HepG2 (cell line): ENCODE measurements around the gene C9orf43. TPM values are rescaled to one million over a fixed set of nuclear protein-coding genes. Genes with fewer than 3 reads are reported as not detected.

Source experiments
- KDM6A ChIP-seq: IDR thresholded peaks from 2 replicates; pipeline ENCODE4 v1.6.1; 2016; ENCODE audit warnings: low read depth
- NFYC ChIP-seq: IDR thresholded peaks from 2 replicates; pipeline ENCODE4 v1.6.1; 2016; ENCODE audit warnings: missing genetic modification reagents, missing compliant biosample characterization
- PAF1 ChIP-seq: IDR thresholded peaks from 2 replicates; pipeline ENCODE4 v1.6.1; 2016; ENCODE audit warnings: missing genetic modification reagents, missing compliant biosample characterization
- RFX3 ChIP-seq: IDR thresholded peaks from 2 replicates; pipeline ENCODE4 v1.6.1; 2016; ENCODE audit warnings: missing biosample characterization, missing genetic modification reagents
- THYN1 ChIP-seq: sonication (generic); formaldehyde crosslinking; IDR thresholded peaks from 2 replicates; pipeline ENCODE4 v1.8.1; 2023; ENCODE audit warnings: low read depth, mild to moderate bottlenecking, moderate library complexity, missing genetic modification reagents, borderline replicate concordance
- ZNF3 ChIP-seq: IDR thresholded peaks from 2 replicates; pipeline ENCODE4 v1.7.0; 2017; ENCODE audit warnings: inconsistent platforms
- ZNF660 ChIP-seq: sonication (generic); formaldehyde crosslinking; IDR thresholded peaks from 2 replicates; pipeline ENCODE4 v1.5.1; 2020; ENCODE audit warnings: mild to moderate bottlenecking, low read depth, missing genetic modification reagents, borderline replicate concordance
- ZSCAN21 ChIP-seq: sonication (generic); formaldehyde crosslinking; IDR thresholded peaks from 2 replicates; pipeline ENCODE4 v1.8.0; 2022; ENCODE audit warnings: mild to moderate bottlenecking, missing genetic modification reagents, moderate library complexity, borderline replicate concordance
- polyA plus RNA-seq, 8 experiments: library from polyadenylated mRNA; depleted of rRNA in 3 of 8; stranded (reverse) in 7 of 8; unstranded in 1 of 8; fragments of >200 nt; fragmentation: Illumina TruSeq in 4 of 8; extraction: Trizol in 4 of 8; gene quantifications; 2 replicates each; pipeline versions ENCODE4 v1.2.1 to v1.2.3, GENCODE V29; 2011 to 2016; ENCODE audit warnings: low read depth in 4 of 8, missing spikeins in 1 of 8, mixed read lengths in 1 of 8; ENCODE audit not compliant: insufficient read depth in 1 of 8
- total RNA-seq, 5 experiments: library from RNA; depleted of rRNA; stranded (reverse); fragments of >200 nt; fragmentation: Illumina TruSeq; extraction: Trizol; gene quantifications; 2 replicates each; pipeline ENCODE4 v1.2.3, GENCODE V29; 2016; ENCODE audit warnings: low read depth in 1 of 5
- TF ChIP-seq, protein P1 (sequence below): IDR thresholded peaks from 2 replicates; pipeline ENCODE4 v1.6.1; 2016; ENCODE audit warnings: low read depth, control low read depth
- TF ChIP-seq, protein P2 (sequence below): sonication (generic); formaldehyde crosslinking; IDR thresholded peaks from 2 replicates; pipeline ENCODE4 v1.4.0; 2020; ENCODE audit warnings: low read depth, missing genetic modification reagents
- TF ChIP-seq, protein P3 (sequence below): sonication (generic); formaldehyde crosslinking; IDR thresholded peaks from 2 replicates; pipeline ENCODE4 v1.8.0; 2022; ENCODE audit warnings: mild to moderate bottlenecking, missing genetic modification reagents
- TF ChIP-seq, protein P4 (sequence below): sonication (generic); formaldehyde crosslinking; IDR thresholded peaks from 2 replicates; pipeline ENCODE4 v1.4.0; 2020; ENCODE audit warnings: missing genetic modification reagents
- TF ChIP-seq, protein P5 (sequence below): sonication (generic); formaldehyde crosslinking; IDR thresholded peaks from 2 replicates; pipeline ENCODE4 v1.8.1; 2022; ENCODE audit warnings: low read depth, mild to moderate bottlenecking, missing genetic modification reagents
- TF ChIP-seq, protein P6 (sequence below): sonication (generic); formaldehyde crosslinking; IDR thresholded peaks from 2 replicates; pipeline ENCODE4 v1.4.0; 2020; ENCODE audit warnings: missing genetic modification reagents

C9orf43 gene
- total and polyA plus RNA-seq, 2 of the 13 experiments (the other 11 are each of a cell fraction or from before 2014, with no cell fraction given) = 0.24 to 0.31 TPM

DNA sequence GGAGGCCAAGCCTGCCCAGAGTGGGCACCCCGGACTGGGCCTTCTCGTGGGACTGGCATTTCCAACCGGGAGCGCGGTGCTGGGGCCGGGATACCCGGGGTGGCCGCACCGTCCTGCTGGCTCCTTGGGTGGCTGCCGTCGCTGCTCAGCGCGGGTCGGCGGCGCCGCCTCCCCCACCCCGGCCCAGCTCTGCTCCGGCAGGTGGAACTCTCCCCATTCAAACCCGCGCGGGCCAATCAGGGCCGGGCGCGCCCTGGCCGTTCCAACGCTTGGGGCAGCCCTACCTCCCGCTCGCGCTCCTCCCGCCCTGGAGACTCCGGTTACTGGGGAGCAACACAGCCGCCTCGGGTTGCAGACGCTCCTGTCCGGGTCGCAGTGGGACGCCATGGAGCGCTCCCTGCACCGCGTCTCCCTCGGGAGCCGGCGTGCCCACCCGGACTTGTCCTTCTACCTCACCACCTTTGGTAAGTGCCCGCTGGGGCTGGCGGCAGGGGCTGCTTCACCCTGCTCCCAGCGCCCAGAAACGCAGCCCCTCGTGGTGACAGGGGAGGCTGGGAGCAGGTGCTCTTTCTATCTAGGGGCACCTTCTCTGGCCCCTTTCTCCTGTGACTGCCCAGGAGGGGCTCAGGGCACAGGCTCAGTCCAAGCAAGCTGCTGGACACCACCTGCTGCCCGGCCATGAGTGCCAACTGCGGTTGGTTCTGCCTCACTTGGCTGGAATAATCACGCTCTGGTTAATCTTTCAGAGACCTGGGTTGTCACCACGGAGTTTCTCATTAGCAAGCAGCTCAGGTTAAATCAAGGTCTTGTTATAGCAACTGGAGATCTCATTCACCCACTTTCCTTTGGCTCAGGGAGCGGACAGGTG lies 53.1 kb downstream of the C9orf43 start, which contains the start of gene RGS3 (continued):
- no peak for TF ChIP-seq THYN1 (CRISPR knock-in tag)
- TF ChIP-seq, protein P1, sequence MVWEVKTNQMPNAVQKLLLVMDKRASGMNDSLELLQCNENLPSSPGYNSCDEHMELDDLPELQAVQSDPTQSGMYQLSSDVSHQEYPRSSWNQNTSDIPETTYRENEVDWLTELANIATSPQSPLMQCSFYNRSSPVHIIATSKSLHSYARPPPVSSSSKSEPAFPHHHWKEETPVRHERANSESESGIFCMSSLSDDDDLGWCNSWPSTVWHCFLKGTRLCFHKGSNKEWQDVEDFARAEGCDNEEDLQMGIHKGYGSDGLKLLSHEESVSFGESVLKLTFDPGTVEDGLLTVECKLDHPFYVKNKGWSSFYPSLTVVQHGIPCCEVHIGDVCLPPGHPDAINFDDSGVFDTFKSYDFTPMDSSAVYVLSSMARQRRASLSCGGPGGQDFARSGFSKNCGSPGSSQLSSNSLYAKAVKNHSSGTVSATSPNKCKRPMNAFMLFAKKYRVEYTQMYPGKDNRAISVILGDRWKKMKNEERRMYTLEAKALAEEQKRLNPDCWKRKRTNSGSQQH = no peak
- no peak for TF ChIP-seq PAF1
- TF ChIP-seq RFX3 (CRISPR knock-in tag) = no peak
- peak; percentile 82 for TF ChIP-seq NFYC (CRISPR knock-in tag)
- no peak for TF ChIP-seq ZNF660 (CRISPR knock-in tag)
- TF ChIP-seq, protein P2, sequence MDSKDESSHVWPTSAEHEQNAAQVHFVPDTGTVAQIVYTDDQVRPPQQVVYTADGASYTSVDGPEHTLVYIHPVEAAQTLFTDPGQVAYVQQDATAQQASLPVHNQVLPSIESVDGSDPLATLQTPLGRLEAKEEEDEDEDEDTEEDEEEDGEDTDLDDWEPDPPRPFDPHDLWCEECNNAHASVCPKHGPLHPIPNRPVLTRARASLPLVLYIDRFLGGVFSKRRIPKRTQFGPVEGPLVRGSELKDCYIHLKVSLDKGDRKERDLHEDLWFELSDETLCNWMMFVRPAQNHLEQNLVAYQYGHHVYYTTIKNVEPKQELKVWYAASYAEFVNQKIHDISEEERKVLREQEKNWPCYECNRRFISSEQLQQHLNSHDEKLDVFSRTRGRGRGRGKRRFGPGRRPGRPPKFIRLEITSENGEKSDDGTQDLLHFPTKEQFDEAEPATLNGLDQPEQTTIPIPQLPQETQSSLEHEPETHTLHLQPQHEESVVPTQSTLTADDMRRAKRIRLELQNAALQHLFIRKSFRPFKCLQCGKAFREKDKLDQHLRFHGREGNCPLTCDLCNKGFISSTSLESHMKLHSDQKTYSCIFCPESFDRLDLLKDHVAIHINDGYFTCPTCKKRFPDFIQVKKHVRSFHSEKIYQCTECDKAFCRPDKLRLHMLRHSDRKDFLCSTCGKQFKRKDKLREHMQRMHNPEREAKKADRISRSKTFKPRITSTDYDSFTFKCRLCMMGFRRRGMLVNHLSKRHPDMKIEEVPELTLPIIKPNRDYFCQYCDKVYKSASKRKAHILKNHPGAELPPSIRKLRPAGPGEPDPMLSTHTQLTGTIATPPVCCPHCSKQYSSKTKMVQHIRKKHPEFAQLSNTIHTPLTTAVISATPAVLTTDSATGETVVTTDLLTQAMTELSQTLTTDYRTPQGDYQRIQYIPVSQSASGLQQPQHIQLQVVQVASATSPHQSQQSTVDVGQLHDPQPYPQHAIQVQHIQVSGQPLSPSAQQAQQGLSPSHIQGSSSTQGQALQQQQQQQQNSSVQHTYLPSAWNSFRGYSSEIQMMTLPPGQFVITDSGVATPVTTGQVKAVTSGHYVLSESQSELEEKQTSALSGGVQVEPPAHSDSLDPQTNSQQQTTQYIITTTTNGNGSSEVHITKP (CRISPR knock-in tag) = peak; percentile 39; the same call in 1 of the 2 replicates
- TF ChIP-seq, protein P3, sequence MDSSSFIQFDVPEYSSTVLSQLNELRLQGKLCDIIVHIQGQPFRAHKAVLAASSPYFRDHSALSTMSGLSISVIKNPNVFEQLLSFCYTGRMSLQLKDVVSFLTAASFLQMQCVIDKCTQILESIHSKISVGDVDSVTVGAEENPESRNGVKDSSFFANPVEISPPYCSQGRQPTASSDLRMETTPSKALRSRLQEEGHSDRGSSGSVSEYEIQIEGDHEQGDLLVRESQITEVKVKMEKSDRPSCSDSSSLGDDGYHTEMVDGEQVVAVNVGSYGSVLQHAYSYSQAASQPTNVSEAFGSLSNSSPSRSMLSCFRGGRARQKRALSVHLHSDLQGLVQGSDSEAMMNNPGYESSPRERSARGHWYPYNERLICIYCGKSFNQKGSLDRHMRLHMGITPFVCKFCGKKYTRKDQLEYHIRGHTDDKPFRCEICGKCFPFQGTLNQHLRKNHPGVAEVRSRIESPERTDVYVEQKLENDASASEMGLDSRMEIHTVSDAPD (CRISPR knock-in tag) = no peak
- no peak for TF ChIP-seq ZNF3
- peak; percentile 76; the same call in 1 of the 2 replicates for TF ChIP-seq ZSCAN21 (CRISPR knock-in tag)
- TF ChIP-seq, protein P4, sequence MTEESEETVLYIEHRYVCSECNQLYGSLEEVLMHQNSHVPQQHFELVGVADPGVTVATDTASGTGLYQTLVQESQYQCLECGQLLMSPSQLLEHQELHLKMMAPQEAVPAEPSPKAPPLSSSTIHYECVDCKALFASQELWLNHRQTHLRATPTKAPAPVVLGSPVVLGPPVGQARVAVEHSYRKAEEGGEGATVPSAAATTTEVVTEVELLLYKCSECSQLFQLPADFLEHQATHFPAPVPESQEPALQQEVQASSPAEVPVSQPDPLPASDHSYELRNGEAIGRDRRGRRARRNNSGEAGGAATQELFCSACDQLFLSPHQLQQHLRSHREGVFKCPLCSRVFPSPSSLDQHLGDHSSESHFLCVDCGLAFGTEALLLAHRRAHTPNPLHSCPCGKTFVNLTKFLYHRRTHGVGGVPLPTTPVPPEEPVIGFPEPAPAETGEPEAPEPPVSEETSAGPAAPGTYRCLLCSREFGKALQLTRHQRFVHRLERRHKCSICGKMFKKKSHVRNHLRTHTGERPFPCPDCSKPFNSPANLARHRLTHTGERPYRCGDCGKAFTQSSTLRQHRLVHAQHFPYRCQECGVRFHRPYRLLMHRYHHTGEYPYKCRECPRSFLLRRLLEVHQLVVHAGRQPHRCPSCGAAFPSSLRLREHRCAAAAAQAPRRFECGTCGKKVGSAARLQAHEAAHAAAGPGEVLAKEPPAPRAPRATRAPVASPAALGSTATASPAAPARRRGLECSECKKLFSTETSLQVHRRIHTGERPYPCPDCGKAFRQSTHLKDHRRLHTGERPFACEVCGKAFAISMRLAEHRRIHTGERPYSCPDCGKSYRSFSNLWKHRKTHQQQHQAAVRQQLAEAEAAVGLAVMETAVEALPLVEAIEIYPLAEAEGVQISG (CRISPR knock-in tag) = no peak
- TF ChIP-seq, protein P5, sequence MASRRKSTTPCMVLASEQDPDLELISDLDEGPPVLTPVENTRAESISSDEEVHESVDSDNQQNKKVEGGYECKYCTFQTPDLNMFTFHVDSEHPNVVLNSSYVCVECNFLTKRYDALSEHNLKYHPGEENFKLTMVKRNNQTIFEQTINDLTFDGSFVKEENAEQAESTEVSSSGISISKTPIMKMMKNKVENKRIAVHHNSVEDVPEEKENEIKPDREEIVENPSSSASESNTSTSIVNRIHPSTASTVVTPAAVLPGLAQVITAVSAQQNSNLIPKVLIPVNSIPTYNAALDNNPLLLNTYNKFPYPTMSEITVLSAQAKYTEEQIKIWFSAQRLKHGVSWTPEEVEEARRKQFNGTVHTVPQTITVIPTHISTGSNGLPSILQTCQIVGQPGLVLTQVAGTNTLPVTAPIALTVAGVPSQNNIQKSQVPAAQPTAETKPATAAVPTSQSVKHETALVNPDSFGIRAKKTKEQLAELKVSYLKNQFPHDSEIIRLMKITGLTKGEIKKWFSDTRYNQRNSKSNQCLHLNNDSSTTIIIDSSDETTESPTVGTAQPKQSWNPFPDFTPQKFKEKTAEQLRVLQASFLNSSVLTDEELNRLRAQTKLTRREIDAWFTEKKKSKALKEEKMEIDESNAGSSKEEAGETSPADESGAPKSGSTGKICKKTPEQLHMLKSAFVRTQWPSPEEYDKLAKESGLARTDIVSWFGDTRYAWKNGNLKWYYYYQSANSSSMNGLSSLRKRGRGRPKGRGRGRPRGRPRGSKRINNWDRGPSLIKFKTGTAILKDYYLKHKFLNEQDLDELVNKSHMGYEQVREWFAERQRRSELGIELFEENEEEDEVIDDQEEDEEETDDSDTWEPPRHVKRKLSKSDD (CRISPR knock-in tag) = no peak
- TF ChIP-seq, protein P6, sequence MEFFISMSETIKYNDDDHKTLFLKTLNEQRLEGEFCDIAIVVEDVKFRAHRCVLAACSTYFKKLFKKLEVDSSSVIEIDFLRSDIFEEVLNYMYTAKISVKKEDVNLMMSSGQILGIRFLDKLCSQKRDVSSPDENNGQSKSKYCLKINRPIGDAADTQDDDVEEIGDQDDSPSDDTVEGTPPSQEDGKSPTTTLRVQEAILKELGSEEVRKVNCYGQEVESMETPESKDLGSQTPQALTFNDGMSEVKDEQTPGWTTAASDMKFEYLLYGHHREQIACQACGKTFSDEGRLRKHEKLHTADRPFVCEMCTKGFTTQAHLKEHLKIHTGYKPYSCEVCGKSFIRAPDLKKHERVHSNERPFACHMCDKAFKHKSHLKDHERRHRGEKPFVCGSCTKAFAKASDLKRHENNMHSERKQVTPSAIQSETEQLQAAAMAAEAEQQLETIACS = peak; percentile 24; the same call in 1 of the 2 replicates
- no peak for TF ChIP-seq KDM6A (CRISPR knock-in tag)
